GM12878 (cell line): ENCODE measurements around the gene RAB15. TPM values are rescaled to one million over a fixed set of nuclear protein-coding genes. Genes with fewer than 3 reads are reported as not detected.
A peak's percentile ranks its signal among the peaks of the same experiment; 100 is the strongest.

ENCODE experiments used
- ATAC-seq: fragments of 200-7000 bp; cut with Tn5 transposase; 3 replicates; pipeline ENCODE4 v1.9.1; 2020; ENCODE audit warnings: mild to moderate bottlenecking, moderate library complexity
- BruUV-seq: library from RNA; stranded (reverse); fragments of 400-500 nt; replicated peaks from 2 replicates; lab custom pipeline; 2021; lab: Mats Ljungman, UMichigan
- CTCF ChIA-PET: fragments of 300-600 bp; sonication (Branson Sonifier 250); formaldehyde crosslinking; extraction: SDS; loops from one replicate; lab custom pipeline; 2021; ENCODE audit warnings: inconsistent platforms; lab: Yijun Ruan, JAX
- POLR2A ChIA-PET: fragments of 350-600 bp; formaldehyde crosslinking; extraction: SDS; loops from one replicate; lab custom pipeline; 2021; ENCODE audit warnings: inconsistent platforms; lab: Charles Lee
- RAD21 ChIA-PET: fragments of 300-600 bp; sonication (Branson Sonifier 250); formaldehyde crosslinking; loops from one replicate; lab custom pipeline; 2023; ENCODE audit warnings: antibody characterized with exemption; ENCODE audit not compliant: unreplicated experiment; lab: Charles Lee
- SMC1A ChIA-PET: fragments of 300-600 bp; sonication (Branson Sonifier 250); formaldehyde crosslinking; loops from one replicate; lab custom pipeline; 2023; ENCODE audit not compliant: unreplicated experiment, uncharacterized antibody; lab: Charles Lee
- DNase-seq: peaks from one replicate; pipeline ENCODE4 v3.0.0-alpha.2; 2011; ENCODE audit warnings: low read depth, low spot score
- FAIRE-seq: peaks from 3 replicates; lab custom pipeline; 2011; peaks lifted over from hg19 to GRCh38; lab: Jason Lieb, UNC
- H2AFZ ChIP-seq: 2 replicates; pipeline ENCODE4 v1.6.0; 2011; ENCODE audit warnings: low read depth, low read length, control low read depth; ENCODE audit not compliant: control insufficient read depth
- H3K27ac ChIP-seq: 2 replicates; pipeline ENCODE4 v1.5.1; 2011; ENCODE audit warnings: control low read depth; ENCODE audit not compliant: control insufficient read depth, insufficient read depth
- H3K27me3 ChIP-seq, 2 experiments: replicated peaks in 1 of 2; 2 replicates each; pipeline versions ENCODE4 v1.6.0 to v1.6.1; 2011; ENCODE audit warnings: low read length in 1 of 2; ENCODE audit not compliant: control insufficient read depth in 2 of 2, insufficient read depth in 2 of 2
- H3K36me3 ChIP-seq, 2 experiments: 2 replicates each; pipeline ENCODE4 v1.5.1; 2011; ENCODE audit warnings: low read length in 1 of 2; ENCODE audit not compliant: control insufficient read depth in 2 of 2, insufficient read depth in 2 of 2
- H3K4me1 ChIP-seq: 2 replicates; pipeline ENCODE4 v1.6.1; 2011; ENCODE audit warnings: mild to moderate bottlenecking, low read length, moderate library complexity, mixed read lengths; ENCODE audit not compliant: control insufficient read depth, insufficient read depth
- H3K4me2 ChIP-seq: 2 replicates; pipeline ENCODE4 v1.6.0; 2011; ENCODE audit warnings: control low read depth; ENCODE audit not compliant: control insufficient read depth, insufficient read depth
- H3K4me3 ChIP-seq: fragments of 200-600 bp; sonication (generic); 2 replicates; pipeline ENCODE4 v1.5.1; 2016
- H3K79me2 ChIP-seq: 2 replicates; pipeline ENCODE4 v1.6.0; 2011; ENCODE audit warnings: low read length; ENCODE audit not compliant: control insufficient read depth, insufficient read depth
- H3K9ac ChIP-seq: 2 replicates; pipeline ENCODE4 v1.8.0; 2011; ENCODE audit warnings: low read length, control low read depth, mixed read lengths; ENCODE audit not compliant: control insufficient read depth, insufficient read depth
- H3K9me3 ChIP-seq: replicated peaks from 3 replicates; pipeline ENCODE4 v1.5.1; 2011; ENCODE audit warnings: mild to moderate bottlenecking, low read length; ENCODE audit not compliant: control insufficient read depth, insufficient read depth
- H4K20me1 ChIP-seq: 2 replicates; pipeline ENCODE4 v1.6.0; 2011; ENCODE audit not compliant: control insufficient read depth, insufficient read depth
- HDGF ChIP-seq: fragments of 450-650 bp; IDR thresholded peaks from 2 replicates; pipeline ENCODE4 v1.6.1; 2016; ENCODE audit warnings: antibody characterized with exemption
- NR2F1 ChIP-seq: fragments of 450-650 bp; conservative IDR thresholded peaks from 2 replicates; pipeline ENCODE4 v1.6.1; 2017; ENCODE audit warnings: mild to moderate bottlenecking
- RAD21 ChIP-seq: IDR thresholded peaks from 2 replicates; pipeline ENCODE4 v1.6.1; 2011; ENCODE audit warnings: mild to moderate bottlenecking, low read depth, low read length, moderate library complexity; ENCODE audit not compliant: insufficient read depth
- WGBS: methylation state at CpG from one replicate; pipeline ENCODE4 v1.1.6; 2016; ENCODE audit warnings: low lambda C conversion rate; ENCODE audit not compliant: insufficient replicate concordance, insufficient coverage; ENCODE audit errors: missing lambda C conversion rate; 5-methylcytosine and 5-hydroxymethylcytosine counted together
- in situ Hi-C: fragments of 300-500 bp; cut with MboI; formaldehyde crosslinking; loops from 9 replicates; pipeline ENCODE4 v1.14.3; 2018; ENCODE audit warnings: mixed read lengths
- intact Hi-C: fragments of 100-400 bp; cut with micrococcal nuclease; formaldehyde crosslinking; loops from one replicate; pipeline ENCODE4 v1.14.2; 2022; ENCODE audit not compliant: unreplicated experiment
- polyA plus RNA-seq, 11 experiments: library from polyadenylated mRNA; depleted of rRNA in 4 of 11; unstranded in 6 of 11; stranded (reverse) in 5 of 11; fragments of >200 nt; fragmentation: Nextera tagmentation in 4 of 11; fragmentation: Illumina TruSeq in 1 of 11; extraction: Ambion mirVana in 4 of 11; extraction: Trizol in 1 of 11; gene quantifications; 1 replicate in 1 of 11; 2 replicates in 10 of 11; pipeline versions ENCODE4 v1.2.1 to v1.2.3, GENCODE V29; 2011 to 2016; ENCODE audit warnings: inconsistent platforms in 2 of 11, missing spikeins in 2 of 11, low read depth in 1 of 11
- total RNA-seq, 4 experiments: library from RNA; depleted of rRNA in 3 of 4; stranded (reverse); fragments of >200 nt in 3 of 4; fragmentation: Illumina TruSeq in 1 of 4; extraction: Trizol in 1 of 4; gene quantifications; 2 replicates each; pipeline versions ENCODE4 v1.2.1 to v1.2.3, GENCODE V29; 2013 to 2021
- TF ChIP-seq, protein P1 (sequence below), 3 experiments: IDR thresholded peaks in 2 of 3; conservative IDR thresholded peaks in 1 of 3; 2 replicates each; pipeline ENCODE4 v1.5.1; 2011; ENCODE audit warnings: low read depth in 3 of 3, low read length in 3 of 3, mild to moderate bottlenecking in 3 of 3, control low read depth in 2 of 3, moderate library complexity in 2 of 3, inconsistent platforms in 1 of 3, mixed read lengths in 1 of 3; ENCODE audit not compliant: control insufficient read depth in 2 of 3, insufficient read depth in 1 of 3; ENCODE audit errors: extremely low read depth in 1 of 3

RAB15 gene
- total and polyA plus RNA-seq, 10 of the 15 experiments (the other 5 are each of a cell fraction or from before 2014, with no cell fraction given), result 0.32 to 3.9 (median 2.1) TPM

- ChIA-PET RAD21 (interaction anchor here (0.6 to 1.8 kb wide), 7 partner anchors 13 to 238 kb away, joined by 3 to 8 read pairs (median 4); partner anchors contain the start of gene FNTB), SMC1A (interaction anchor here (0.6 to 2.6 kb wide), 6 partner anchors 11 to 455 kb away, joined by 3 to 12 read pairs (median 3); no protein-coding TSS in a partner anchor), CTCF (interaction anchor here (0.7 to 3.5 kb wide), 16 partner anchors 10 to 109 kb away, joined by 3 to 20 read pairs (median 4); no protein-coding TSS in a partner anchor), POLR2A (no interaction called here)
- Histone ChIP-seq H3K9me3 (no peaks in the 10 kb centered on the region; the same call in 2 of the 3 replicates), H3K36me3 (no peaks in the 10 kb centered on the region; a peak in 1 of 4 replicates), H3K27ac (no peak overlapping the region), H4K20me1 (no peaks in the 10 kb centered on the region), H3K9ac (no peak overlapping the region), H3K27me3 (no peaks in the 10 kb centered on the region), H3K4me2 (no peak overlapping the region), H3K4me3 (no peak overlapping the region), H2AFZ (no peak overlapping the region), H3K79me2 (peaks cover 18% of the 10 kb centered on the region), H3K4me1 (peaks cover 3% of the 10 kb centered on the region; the same call in 1 of the 2 replicates)
- no peak for ATAC-seq
- in situ Hi-C loops (no loop called here), intact Hi-C loops (no loop called here)
- 2% methylated on average over 3 of the region's 3 CpGs for WGBS
- no TSS peak for BruUV-seq
- no peak for TF ChIP-seq HDGF
- TF ChIP-seq RAD21, result peak; percentile 39
- TF ChIP-seq, protein P1, sequence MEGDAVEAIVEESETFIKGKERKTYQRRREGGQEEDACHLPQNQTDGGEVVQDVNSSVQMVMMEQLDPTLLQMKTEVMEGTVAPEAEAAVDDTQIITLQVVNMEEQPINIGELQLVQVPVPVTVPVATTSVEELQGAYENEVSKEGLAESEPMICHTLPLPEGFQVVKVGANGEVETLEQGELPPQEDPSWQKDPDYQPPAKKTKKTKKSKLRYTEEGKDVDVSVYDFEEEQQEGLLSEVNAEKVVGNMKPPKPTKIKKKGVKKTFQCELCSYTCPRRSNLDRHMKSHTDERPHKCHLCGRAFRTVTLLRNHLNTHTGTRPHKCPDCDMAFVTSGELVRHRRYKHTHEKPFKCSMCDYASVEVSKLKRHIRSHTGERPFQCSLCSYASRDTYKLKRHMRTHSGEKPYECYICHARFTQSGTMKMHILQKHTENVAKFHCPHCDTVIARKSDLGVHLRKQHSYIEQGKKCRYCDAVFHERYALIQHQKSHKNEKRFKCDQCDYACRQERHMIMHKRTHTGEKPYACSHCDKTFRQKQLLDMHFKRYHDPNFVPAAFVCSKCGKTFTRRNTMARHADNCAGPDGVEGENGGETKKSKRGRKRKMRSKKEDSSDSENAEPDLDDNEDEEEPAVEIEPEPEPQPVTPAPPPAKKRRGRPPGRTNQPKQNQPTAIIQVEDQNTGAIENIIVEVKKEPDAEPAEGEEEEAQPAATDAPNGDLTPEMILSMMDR (IDR thresholded peaks at IDR 0.05 in 2 of 3, conservative IDR thresholded peaks at IDR 0.05 in 1 of 3; ENCODE audit: control insufficient read depth in 2 of 3, extremely low read depth in 1 of 3, insufficient read depth in 1 of 3, low read depth in 3 of 3, low read length in 3 of 3), result peak; percentile 33 to 43 (median 37); a peak in 4 of 6 replicates
- no peak for TF ChIP-seq NR2F1
- DNase-seq, result no peak
- no peak for FAIRE-seq
Measured at GRCh38 chr14:64910847-64911495, 61.2 kb downstream of the RAB15 start.
